GM18519 (cell line): ENCODE data around the gene B3GNT4.
"Not testable (repeated sequence)": the region's sequence is repeated elsewhere in the genome, so short reads cannot be mapped to it uniquely, and the experiment has no call there.

Experiments used
- ATAC-seq: cut with Tn5 transposase; IDR thresholded peaks from one replicate; pipeline ENCODE4 v1.9.1; 2021; ENCODE audit warnings: mild to moderate bottlenecking, moderate library complexity; ENCODE audit not compliant: unreplicated experiment, low FRiP score

Gene B3GNT4

GRCh38 chr12:122208073-122208820, 4.7 kb downstream of the B3GNT4 start:
- no peak for ATAC-seq

GRCh38 chr12:122215771-122216170, 12.3 kb downstream of the B3GNT4 start:
- no peak for ATAC-seq

GRCh38 chr12:122216445-122216844, 12.9 kb downstream of the B3GNT4 start:
- no peak for ATAC-seq

GRCh38 chr12:122225683-122226365, 22.3 kb downstream of the B3GNT4 start, which contains the start of gene DIABLO:
DIABLO (minus strand) TSS chr12:122226052; CDS start chr12:122226014, 38 bp downstream.
- peak; percentile 89 for ATAC-seq

GRCh38 chr12:122226366-122227125, 23.0 kb downstream of the B3GNT4 start:
- peak; percentile 22 for ATAC-seq

- ATAC-seq, result no peak
Observed at GRCh38 chr12:122227341-122227740, 23.8 kb downstream of the B3GNT4 start.

GRCh38 chr12:122228092-122228491, 24.6 kb downstream of the B3GNT4 start:
- no peak for ATAC-seq

GRCh38 chr12:122230798-122231197, 27.3 kb downstream of the B3GNT4 start:
- ATAC-seq, result no peak

GRCh38 chr12:122232691-122233090, 29.2 kb downstream of the B3GNT4 start:
- no peak for ATAC-seq

GRCh38 chr12:122235741-122236140, 32.2 kb downstream of the B3GNT4 start:
- no peak for ATAC-seq

GRCh38 chr12:122238861-122239260, 35.4 kb downstream of the B3GNT4 start:
- ATAC-seq, result no peak

- ATAC-seq, result no peak
Observed at GRCh38 chr12:122243965-122244364, 40.5 kb downstream of the B3GNT4 start.

GRCh38 chr12:122244565-122245371, 41.3 kb downstream of the B3GNT4 start:
- no peak for ATAC-seq

GRCh38 chr12:122245553-122245952, 42.0 kb downstream of the B3GNT4 start:
- no peak for ATAC-seq

- no peak for ATAC-seq
Observed at GRCh38 chr12:122250047-122250446, 46.5 kb downstream of the B3GNT4 start.

GRCh38 chr12:122250536-122250935, 47.0 kb downstream of the B3GNT4 start:
- no peak for ATAC-seq

GRCh38 chr12:122258462-122258861, 55.0 kb downstream of the B3GNT4 start:
- not testable (repeated sequence) for ATAC-seq
